HG03175 (cell line): ENCODE data around the gene SDHA.

Source experiments
- ATAC-seq: cut with Tn5 transposase; IDR thresholded peaks from one replicate; pipeline ENCODE4 v1.9.1; 2021; ENCODE audit warnings: mild to moderate bottlenecking, moderate library complexity; ENCODE audit not compliant: unreplicated experiment

Gene SDHA

DNA sequence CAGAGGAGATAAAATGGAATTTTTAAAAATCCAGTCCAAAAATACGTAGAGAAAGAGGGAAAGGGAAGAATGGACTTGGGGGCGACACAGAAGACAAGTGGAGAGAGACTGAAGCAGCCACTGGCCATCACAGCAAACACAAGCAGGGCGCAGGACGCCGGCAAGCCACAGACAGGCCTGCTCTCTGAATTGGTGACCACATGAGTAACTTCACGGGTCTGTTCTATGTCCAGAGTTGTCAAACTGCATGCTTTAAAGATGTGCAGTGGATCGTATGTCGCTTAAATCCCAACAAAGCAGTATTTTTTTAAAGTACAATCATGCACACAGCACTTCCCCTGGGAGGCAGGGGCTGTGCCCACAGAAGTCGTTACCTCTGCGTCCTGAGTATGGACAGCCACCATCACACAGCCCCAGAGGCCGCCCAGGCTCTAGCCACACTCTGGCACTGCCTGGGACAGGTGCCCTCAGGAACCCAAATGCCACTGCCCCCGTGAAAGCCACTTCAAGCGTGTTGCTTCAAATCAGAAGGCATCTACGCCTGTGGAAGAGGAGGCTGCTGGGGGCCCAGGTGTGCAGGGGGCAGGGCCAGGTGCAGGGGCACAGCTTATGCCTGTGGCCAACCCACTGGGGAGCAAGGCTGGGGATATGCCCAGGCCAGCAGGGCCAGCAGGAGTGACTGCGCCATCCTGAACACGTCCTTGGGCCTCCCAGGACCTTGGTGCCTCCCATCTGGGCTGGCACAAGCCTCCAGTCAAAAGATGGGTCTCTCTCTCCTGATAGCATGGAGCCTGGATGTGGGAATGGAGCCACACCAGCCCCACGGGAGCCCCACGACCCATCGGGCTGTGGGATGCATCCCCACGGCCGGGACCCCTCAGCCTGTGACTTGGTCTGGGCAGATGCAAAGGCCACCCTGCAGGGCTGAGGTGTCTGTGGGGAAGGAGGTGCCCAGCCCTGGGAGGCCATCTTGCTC is 32.7 kb upstream of the SDHA start:
- ATAC-seq = no peak

GRCh38 chr5:186091-187041 is 31.8 kb upstream of the SDHA start:
- no peak for ATAC-seq

- ATAC-seq = no peak
Observed at GRCh38 chr5:187042-187431, 31.1 kb upstream of the SDHA start.

GRCh38 chr5:187617-188451 is 30.3 kb upstream of the SDHA start:
- ATAC-seq = no peak

DNA sequence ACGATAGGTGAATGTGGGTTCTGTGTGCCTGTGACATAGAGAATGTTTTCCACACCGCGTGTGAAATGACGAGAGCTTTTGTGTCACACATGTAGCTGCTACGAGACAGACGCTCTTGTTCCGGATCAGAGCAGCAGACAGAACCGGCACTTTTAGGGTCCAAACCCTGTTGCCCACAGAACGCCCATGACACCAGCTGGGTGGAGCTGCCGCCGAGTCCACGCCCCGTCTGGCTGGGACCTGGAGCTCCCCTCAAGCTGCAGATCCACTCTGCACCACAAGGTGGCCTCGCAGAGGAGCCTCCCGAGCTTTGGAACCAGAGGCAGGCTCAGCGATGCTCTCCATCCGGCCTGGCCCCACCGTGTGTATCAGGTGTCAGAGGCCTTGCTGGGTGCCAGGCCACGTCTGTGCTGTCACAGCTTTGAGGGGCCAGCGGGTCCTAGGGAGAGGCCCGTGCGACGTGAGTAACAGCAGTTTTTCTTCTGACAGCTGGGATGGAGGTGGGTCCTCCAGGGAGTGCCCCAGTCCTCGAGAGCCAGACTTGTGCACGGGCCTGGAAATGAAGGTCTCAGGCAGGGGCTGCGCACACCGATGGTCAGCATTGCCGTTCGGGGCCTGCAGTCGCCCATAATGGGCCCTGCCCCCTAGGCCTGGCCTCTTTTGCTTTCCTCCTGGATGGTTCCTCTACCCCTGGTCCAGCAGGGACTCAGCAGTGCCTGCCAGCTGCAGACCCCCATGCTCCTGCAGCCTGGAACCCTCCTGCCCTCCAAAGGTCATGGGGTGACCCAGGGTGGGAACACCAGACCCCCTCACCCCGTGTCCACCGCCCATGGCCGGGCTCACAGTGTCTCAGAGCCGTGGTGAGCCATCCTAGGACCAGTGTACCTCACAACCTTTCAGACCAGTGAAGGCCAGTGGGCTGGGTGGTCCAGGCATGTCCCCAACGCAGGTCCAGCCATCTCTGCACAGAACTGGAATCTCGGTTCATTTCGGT is 29.3 kb upstream of the SDHA start:
- peak; percentile 87 for ATAC-seq

DNA sequence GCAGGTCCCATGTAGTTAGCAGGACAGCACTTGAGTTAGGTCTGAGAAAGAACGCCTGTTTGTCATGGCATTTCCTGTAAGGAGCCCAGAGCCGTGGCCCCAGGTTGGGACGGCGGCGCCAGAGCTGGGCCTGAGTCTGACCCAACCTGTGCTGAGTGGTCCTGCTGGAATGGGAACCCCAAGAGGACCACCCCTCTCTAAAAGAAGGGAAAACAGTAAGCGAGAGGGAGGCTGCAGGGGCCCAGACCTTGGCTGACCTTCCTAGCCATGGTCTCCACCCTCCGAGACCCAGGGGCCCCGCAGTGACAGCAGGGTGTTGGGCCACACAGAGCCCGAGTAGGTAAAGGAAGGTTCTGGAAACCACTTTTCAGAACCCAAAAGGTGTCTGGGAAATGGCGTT is 28.6 kb upstream of the SDHA start:
- ATAC-seq = no peak

- no peak for ATAC-seq
Observed at GRCh38 chr5:189976-190365, 28.1 kb upstream of the SDHA start.

DNA sequence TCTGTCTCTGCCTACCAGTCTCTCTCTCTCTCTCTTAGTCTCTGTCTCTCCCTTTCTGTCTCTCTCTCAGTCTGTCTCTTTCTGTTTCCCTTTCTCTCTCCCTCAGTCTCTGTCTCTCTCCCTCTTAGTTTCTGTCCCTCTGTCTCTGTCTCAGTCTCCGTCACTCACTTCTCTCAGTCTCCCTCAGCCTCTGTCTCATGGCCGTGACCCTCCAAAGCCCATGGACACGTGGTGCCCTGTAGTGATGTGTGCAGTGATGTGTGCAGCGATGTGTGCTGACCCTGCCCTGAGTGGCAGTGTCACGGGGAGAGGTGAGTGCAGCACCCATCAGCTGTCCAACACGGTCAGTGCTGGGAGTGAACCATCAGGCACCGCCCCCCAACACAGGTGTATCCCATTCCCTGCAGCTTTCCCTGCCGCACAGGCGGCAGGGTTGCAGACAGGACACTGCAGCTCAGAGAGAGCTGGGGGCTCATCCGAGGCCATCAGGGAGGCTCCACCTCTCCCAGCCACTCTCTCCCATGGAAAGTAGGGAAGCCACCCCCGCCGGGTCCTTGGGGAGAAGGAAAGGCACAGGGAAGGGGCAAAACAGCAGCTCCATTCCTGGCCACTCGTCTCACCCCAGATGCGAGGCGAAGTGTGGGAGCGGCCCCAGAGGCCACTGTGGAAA is 27.6 kb upstream of the SDHA start:
- no peak for ATAC-seq

GRCh38 chr5:191036-191948 is 26.8 kb upstream of the SDHA start, which contains the start of gene LRRC14B:
TSS of gene LRRC14B (plus strand) at chr5:191495. CDS start at chr5:191539, 44 bp downstream.
- ATAC-seq = no peak

DNA sequence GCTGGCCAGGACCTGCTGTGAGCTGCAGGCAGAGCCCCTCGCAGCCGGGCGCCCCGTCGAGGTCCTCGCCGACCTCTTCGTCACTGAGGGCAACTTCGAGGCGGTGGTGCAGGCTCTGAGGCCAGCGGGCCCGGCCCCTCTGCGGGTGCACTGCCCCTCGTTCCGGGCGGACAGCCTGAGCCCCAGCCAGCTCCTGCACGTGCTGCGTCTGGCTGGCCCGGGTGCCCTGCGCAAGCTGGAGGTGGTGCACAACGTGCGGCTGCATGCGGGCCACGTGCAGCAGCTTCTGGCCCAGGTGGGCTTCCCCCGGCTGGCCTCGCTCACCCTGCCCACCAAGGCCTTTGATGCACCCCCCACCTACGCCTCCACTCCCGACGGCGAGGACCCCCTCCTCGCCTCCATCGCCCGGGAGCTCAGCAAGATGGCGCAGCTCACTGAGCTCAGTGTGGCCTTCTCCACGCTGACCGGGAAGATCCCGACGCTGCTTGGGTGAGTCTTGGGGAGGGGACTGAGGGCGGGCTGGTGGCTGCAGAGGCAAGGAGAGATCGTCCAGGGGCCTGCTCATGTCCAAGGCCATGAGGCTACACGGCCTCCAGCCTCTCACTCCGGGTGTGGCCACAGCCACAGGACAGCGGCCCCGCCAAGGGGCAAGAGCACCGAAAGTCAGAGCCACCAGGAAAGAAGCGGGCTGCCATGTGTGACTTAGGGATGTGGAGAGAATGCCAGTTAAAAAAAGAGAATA is 26.0 kb upstream of the SDHA start:
- no peak for ATAC-seq

DNA sequence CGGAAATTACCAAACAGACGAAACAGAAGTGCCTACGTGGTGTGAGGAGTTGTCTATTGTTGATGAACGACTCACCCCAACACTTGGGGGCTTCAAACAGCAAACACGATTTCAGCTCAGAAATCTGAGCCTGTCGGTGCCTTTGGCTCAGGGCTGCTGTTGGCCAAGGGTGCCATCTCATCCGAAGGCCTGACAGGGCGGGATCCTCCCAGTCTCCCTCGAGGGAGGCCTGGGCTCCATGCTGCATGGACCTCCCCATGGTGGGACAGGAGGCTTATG is 25.5 kb upstream of the SDHA start:
- ATAC-seq = no peak

- no peak for ATAC-seq
Observed at GRCh38 chr5:192970-193831, 24.9 kb upstream of the SDHA start.

GRCh38 chr5:194102-194501 is 24.0 kb upstream of the SDHA start:
- ATAC-seq = no peak

- no peak for ATAC-seq
Observed at GRCh38 chr5:194603-195209, 23.4 kb upstream of the SDHA start.

GRCh38 chr5:195401-196160 is 22.5 kb upstream of the SDHA start:
- no peak for ATAC-seq
